ENCODE results near the gene UQCRC2.

Gene UQCRC2

DNA sequence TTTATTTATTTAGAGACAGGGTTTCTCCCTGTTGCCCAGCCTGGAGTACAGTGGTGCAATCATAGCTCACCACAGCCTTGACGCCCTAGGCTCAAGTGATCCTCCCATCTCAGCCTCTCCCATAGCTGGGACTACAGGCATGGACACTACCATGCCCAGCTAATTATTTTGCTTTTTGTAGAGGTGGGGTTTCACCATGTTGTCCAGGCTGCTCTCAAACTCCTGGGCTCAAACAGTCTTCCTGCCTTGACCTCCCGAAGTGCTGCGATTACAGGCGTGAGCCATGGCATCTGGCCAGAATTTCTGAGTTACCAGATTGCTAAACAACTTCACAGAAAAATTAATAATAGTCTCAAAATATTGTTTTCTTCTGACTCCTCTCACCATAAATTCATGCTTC lies 76.5 kb downstream of the UQCRC2 start:
- no peak overlapping the region for H3K27ac ChIP-seq
- TF ChIP-seq, protein P1, sequence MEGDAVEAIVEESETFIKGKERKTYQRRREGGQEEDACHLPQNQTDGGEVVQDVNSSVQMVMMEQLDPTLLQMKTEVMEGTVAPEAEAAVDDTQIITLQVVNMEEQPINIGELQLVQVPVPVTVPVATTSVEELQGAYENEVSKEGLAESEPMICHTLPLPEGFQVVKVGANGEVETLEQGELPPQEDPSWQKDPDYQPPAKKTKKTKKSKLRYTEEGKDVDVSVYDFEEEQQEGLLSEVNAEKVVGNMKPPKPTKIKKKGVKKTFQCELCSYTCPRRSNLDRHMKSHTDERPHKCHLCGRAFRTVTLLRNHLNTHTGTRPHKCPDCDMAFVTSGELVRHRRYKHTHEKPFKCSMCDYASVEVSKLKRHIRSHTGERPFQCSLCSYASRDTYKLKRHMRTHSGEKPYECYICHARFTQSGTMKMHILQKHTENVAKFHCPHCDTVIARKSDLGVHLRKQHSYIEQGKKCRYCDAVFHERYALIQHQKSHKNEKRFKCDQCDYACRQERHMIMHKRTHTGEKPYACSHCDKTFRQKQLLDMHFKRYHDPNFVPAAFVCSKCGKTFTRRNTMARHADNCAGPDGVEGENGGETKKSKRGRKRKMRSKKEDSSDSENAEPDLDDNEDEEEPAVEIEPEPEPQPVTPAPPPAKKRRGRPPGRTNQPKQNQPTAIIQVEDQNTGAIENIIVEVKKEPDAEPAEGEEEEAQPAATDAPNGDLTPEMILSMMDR (IDR thresholded peaks at IDR 0.05) = no peak
- TF ChIP-seq ZFX (IDR thresholded peaks at IDR 0.05; ENCODE audit: borderline replicate concordance) = no peak

DNA sequence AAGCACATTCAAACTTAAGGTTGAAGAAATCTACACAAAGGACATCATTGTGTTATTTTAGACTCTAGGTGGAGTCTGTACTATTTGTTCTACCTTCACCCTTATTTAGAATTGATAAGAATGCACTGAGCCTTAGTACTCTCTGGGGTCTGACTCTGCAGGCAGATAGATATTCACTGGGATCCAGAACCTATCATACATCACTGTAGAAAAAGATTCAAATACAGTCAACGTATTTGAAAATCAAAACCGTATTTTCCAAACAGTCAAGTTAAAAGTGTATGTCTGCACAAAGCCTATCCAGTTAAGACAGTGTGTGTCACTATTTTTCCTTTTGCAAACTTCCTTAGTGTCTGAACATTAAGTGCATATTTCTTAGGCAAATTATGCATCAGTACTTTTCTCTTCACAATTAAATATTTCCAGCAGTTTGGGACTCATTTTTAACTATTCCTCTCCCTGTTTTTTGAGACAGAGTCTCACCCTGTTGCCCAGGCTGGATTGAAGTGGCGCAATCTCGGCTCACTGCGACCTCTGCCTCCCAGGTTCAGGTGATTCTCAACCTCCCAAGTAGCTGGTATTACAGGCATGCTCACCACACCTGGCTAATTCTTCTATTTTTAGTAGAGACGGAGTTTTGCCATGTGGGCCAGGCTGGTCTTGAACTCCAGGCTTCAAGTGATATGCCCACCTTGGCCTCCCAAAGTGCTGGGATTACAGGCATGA lies 77.1 kb downstream of the UQCRC2 start:
- TF ChIP-seq, protein P1 (IDR thresholded peaks at IDR 0.05) = no peak
- no peak for TF ChIP-seq ZFX (IDR thresholded peaks at IDR 0.05; ENCODE audit: borderline replicate concordance)
- H3K27ac ChIP-seq = no peak overlapping the region

DNA sequence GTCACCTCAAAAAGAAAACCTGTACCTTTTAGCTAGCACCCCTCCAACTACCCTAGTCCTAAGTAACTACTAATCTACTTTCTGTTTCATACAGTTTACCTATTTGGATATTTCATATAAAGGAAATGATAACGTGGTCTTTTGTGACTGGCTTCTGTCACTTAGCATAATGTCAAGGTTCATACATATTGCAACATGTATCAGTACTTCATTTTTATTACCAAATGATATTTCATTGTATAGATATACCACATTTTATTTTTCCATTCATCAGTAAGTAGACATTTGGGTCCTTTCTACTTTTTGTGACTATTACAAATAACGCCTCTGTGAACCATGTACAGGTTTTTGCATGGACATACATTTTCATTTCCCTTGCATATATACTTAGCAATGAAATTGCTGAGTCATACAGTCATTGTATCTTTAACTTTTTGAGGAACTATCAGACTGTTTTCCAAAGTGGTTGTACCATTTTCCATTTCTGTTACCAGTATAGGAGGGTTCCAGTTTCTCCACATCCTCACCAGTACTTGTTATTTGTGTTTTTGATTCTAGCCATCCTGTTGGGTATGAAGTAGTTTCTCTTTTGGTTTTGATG lies 78.4 kb downstream of the UQCRC2 start:
- no peak overlapping the region for H3K27ac ChIP-seq
- no peak for TF ChIP-seq ZFX (IDR thresholded peaks at IDR 0.05; ENCODE audit: borderline replicate concordance)
- TF ChIP-seq, protein P1 (IDR thresholded peaks at IDR 0.05) = no peak
